Stimulated activated CD8-positive, alpha-beta memory T cell treated with anti-CD3 and anti-CD28 coated beads, Interleukin-15, amount 100 ng/mL, for 24 hours (primary cell): ENCODE measurements around the gene KRTAP10-3.
"Not testable (repeated sequence)": the region's sequence is repeated elsewhere in the genome, so short reads cannot be mapped to it uniquely, and the experiment has no call there.

ENCODE experiments used
- DNase-seq: peaks from one replicate; pipeline ENCODE4 v3.0.0-alpha.2; 2020; ENCODE audit warnings: low read depth

The KRTAP10-3 gene

DNA sequence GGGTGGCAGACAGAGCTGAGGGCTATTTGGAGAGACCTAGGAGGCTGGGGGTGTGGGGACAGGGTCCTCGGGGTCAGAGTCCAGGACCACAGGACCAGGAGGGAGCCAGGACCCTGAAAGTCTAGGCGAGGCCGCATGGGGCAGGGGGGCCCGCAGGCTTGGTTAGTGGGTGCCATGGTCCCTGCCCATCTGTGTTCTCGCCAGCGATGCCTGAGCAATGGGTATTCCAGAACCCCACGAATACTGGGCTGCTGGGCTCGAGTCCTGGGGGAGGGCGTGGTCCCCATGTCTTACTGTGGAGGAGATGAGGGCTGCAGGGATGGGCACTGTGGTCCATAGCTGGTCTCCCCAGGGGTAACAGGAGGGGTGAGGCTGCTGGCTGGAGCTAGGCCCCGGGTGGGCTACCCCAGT lies 31.7 kb upstream of the KRTAP10-3 start:
- DNase-seq: no peak

DNA sequence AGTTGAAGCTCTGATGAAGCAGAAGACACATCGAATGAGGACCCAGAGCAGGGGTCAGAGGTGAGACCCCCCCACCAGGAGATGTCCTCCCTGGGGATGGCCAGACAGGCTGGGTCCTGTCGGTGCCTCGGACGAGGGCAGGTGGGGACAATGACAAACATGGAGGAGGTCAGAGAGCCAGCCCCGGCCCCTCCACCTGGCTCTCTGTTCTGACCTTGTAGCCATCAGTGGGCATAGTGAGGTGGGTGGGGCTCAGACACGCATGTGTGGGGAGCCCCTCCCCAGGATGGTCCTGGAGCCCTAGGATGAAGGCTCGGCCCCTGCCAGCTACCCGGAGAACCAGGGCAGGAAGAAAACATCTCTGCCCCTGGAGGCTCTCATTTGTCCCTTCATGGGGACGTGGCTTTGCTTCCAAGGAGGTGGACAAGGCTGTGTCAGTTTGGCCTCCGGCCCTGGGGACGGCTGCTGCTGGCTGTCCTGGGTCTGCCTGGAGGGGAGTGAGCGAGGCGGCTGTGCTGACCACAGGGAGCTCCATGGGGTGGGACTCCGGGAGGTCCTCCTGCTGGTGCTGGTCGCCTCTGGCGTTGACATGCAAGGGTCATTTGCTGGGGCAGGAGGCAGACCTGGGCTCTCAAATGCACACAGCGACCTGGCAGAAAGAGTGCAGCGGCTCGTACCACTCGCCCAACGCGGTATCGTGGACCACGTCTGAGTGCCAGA lies 31.2 kb upstream of the KRTAP10-3 start:
- DNase-seq: no peak

DNA sequence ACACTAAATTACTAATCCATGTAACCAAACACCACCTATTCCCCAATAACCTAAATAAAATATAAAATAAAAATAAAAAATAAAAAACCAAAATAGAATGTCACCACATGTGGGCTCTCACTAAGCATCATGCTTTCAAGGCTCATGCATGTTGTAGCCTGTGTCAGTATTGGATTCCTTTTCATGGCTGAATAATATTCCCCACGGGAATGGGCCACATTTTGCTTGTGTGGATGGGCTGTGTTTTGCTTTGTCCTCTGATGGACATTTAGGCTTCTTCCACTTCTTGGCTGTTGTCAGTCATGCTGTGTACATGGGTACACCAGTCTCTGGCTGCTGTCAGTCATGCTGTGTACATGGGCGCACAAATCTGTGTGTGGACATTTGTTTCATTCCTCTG lies 30.5 kb upstream of the KRTAP10-3 start:
- no peak for DNase-seq

DNA sequence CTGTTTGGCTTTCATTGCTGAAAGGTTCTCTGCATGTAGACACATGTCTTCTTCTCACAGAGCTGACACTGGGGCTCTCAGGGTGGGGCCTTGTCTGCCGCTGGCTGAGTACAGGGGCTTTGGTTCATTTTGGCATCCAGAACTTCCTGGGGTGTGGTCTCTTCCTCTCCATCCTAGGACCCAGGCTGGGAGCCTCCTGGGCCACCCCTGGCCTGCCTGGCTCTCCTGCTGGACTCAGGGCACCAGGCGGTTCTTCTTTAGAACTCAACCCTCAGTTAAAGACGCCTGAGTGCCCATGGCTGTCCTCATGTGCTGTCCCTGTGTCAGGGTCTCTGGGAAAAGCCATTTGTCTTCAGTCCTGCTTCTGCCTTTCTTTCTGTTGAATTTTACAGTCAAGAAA lies 27.3 kb upstream of the KRTAP10-3 start:
- DNase-seq: no peak

DNA sequence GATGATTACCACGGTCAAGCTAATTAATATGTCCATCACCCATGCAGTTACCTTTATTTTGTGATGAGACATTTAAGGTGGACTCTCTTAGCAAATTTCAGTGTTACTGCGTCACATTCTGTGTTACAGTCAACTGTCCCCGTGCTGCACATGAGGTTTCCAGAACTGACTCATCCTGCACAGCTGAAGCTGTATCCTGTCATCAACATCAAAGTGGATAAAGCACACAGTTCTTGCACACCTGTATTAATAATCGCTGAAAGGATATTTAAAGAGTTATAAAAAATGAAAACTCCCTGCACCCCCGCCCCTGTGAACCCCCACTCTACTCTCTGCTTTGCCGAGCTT lies 25.2 kb upstream of the KRTAP10-3 start:
- DNase-seq: no peak

DNA sequence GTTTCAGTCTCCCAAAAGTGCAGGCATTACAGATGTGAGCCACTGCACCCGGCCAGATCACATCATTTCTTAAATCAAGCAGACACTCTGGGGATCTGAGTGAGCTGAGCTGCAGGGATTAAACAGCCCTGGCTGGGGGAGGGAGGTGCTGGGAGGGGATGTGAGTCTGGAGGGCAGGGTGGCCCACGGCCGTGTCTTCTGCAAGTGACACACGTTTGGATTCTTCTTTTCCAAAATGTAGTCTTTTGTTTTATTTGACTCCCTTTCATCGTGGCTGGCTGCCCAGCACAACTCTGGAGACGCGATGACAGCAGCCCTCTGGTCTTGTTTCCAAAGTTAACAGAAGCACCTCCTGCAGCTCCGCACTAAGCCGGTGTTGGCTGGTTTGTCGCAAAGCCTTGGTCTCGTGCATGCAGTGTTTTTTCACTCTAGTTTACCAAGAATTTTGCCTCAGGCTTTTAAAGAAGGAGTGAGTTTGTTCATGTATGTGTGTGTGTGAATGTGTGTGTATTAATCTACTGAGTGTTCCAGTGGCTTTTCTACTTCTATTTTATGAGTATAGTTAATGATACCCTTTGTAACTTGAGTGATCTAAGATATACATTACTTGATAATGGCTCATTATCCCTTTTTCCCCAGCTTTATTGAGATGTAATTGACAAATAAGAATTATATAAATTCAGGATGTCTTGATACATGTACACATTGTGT lies 24.6 kb upstream of the KRTAP10-3 start:
- DNase-seq: no peak

DNA sequence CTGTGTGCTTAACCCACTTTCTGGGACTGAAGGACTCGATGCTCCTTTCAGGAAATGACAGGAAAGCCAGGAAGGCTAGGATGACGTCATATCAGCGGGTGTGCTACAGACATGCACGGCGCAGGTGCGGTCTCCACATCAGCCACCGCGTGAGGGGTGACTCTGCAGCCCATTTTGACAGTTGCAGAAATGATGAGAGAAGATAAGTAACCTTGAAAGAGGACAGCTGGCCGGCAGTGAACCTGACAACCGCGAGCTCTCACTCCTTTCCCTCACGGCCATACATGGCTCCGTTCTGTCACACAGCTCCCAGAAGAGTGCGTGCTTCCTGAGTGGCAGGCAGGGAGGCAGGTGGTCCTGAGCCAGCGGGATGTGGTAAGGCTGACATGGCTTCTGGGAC lies 23.5 kb upstream of the KRTAP10-3 start:
- no peak for DNase-seq

DNA sequence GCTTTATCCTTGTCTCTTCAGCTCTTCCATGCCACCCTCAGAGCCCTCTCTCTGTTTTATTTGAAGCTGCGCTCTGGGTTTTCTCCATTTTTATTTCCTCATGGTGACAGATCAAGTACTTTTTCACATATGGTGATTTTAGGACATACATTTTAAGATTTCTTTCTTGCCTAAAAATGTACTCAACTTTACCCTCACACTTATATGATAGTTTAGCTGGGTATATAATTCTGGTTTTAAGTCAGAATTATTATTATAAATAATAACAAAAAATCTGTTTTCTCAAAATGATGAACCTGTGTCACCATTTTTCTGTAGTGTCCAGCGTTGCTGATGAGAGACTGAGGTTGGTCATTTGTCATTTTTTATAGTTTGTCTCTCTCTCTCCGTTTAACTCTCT lies 22.6 kb upstream of the KRTAP10-3 start:
- DNase-seq: no peak

DNA sequence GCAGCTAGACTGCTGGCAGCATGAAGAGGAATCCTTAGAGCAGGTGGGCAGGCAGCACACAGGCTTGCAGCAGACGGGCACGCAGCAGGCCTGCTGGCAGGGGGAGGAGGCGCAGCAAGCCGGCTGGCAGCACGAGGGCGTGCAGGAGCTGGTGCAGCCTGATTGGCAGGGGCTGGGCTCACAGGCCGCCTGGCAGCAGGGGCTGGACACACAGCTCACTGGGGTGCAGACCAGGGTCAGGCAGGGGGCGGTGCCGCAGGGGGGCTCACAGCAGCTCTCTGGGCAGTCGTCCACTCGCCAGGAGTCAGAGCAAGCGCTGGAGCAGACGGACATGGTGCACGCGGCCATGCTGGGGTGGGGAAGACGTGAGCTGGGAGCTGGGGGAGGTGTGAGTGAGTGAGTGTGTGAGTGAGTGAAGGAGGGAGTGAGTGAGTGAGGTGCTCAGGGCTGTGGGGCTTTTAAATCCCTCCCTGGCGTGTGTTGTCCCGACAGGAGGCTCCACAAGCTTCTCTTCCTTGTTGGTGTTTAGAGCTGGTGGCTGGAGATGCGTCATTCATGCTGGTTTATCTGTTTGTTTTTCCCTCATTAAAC lies 21.7 kb upstream of the KRTAP10-3 start, which contains the start of gene KRTAP10-5:
Gene KRTAP10-5 (minus strand): TSS at position 374 of the 591 bp plus-strand sequence. CDS start 26 bp downstream, at position 348.
- not testable (repeated sequence) for DNase-seq

DNA sequence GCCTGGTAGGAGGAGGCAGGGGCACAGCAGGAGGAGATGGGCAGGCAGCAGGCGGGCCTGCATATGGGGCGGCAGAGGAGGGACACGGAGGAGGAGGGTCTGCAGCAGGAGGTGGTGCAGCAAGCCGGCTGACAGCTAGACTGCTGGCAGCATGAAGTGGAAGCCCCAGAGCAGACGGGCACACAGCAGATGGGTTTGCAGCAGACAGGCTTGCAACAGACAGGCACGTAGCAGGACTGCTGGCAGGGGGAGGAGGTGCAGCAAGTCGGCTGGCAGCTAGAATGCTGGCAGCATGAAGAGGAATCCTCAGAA lies 21.2 kb upstream of the KRTAP10-3 start:
- DNase-seq: no peak

DNA sequence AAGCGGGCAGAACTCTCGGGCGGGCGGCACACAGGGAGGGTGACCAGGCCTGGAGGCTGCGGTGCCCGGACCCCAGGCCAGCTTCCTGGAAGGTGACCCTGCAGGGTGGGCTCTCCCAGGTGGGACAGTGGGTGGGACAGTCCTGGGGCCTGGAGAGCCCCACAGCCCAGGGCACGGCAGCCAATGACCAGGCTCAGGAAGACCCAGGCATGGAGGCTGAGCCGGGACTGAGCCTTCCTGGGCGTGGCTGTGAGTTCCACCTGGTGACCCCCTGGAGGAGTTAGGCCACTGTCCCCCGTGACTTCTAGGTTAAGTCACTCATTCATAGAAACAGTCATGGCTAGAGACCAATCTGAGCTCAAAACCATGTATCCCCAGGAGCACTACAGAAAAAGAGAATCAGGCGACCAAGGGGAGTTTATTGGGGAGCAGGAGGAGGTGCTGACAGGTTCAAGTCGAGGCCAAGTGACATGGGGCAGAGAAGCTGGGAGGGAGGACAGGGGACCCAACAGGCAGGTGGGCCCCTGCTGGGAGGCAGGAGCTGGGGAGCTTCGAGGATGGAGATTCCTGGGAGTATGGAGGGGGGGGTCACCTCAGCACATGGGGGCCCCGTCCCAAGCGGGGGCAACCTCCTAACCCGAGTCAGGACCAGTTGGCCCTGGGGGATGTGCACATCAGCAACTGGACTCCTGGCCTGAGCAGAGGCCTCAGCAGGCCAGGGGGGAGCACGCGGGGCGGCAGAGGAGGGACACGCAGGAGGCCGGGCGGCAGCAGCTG lies 20.6 kb upstream of the KRTAP10-3 start:
- no peak for DNase-seq

DNA sequence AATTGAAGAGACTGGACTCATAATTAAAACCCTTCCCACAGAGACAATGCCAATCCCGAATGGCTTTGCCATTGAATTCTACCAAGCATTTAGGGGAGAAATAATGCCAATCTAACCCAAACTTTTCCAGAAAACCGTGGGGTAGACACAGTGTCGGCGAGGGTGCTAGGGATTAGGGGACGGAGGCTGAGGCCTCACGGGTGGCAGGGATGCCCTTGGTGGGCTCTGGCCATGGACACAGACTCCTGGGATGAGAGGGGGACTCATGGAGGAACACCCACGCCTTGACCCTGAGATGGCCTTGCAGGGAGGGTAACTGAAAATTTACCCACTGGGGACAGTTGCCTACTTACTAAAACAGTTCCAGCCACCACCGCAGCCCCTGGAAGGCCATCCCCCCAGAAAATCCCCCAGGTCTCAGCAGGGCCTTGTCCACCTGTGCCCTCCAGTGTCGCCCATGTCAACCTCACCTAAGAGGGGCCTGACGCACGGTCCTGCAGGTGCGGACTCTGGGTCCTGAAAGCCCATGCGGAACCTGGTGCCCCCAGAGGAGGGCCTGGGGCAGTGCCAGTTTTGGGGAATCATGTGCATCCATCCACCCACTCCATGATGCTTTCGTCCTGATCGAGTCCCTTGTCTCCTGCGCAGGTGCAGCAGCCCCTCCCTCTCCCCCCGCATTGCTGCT lies 19.9 kb upstream of the KRTAP10-3 start:
- no peak for DNase-seq

DNA sequence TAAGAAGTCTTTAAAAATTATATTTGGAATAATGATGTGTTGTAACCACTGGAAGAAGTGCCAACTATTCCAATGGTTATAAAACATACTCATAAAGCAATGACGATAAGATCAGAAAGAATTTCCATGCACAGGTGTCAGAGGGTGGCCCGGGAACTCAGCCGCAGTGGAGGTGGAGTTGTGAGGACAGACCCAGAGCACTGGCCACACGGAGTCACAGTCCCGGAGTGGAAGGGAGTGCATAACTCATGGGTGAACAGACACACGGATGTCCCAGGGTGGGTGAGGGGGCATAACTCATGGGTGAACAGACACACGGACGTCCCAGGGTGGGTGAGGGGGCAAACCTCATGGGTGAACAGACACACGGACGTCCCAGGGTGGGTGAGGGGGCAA lies 17.4 kb upstream of the KRTAP10-3 start:
- no peak for DNase-seq

DNA sequence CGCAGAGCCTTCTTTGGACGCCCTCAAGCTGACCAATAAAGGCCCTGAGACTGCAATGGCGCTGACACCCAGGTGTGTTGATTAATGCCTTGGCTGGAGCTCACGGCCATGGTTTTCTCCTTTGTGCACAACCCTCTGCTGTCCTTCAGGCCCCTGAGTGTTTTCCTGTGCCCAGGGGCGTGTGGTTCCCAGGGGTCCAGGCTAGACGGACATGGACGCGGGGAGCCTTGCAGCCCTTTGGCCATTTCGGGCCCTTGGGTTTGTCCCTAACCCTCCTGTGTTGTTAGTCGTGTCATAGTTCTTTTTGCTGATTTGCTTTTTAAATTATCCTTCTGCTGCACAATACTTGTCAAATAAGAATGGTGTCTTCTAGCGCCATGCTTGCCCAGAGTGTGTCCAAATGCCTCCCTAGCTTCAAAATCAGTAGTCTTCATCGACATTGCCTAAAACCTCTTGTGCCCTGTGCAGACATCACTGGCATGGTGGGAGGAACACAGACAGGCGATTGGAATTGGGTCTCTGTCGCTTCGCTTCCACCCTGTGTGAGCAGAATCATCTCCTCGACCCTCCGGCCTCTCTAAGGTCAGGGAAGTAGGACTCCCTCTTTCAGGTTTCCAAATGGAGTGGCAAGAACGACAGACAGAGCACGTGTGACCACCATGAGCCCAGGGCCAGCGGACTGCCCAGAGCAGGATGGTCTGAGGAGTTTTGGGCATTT lies 16.9 kb upstream of the KRTAP10-3 start:
- DNase-seq: no peak

DNA sequence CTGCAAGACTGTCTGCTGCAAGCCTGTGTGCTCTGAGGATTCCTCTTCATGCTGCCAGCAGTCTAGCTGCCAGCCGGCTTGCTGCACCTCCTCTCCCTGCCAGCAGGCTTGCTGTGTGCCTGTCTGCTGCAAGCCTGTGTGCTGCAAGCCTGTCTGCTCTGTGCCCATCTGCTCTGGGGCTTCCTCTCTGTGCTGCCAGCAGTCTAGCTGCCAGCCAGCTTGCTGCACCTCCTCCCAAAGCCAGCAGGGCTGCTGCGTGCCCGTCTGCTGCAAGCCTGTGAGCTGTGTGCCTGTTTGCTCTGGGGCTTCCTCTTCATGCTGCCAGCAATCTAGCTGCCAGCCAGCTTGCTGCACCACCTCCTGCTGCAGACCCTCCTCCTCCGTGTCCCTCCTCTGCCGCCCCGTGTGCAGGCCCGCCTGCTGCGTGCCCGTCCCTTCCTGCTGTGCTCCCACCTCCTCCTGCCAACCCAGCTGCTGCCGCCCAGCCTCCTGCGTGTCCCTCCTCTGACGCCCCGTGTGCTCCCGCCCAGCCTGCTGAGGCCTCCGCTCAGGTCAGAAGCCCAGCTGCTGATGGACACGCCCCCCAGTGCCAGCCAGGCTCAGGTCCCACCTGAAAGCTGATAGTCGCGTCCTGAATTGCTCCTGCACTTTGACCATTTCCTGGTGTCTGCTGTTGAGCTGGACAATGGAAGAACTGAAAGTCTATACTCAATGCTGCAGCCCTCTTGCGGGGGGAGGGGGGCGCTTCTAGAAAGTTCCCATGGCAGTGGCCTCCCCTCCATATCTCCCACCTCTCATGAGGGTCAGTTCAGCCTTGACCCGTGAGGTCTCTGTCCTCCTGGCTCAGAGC lies 16.1 kb upstream of the KRTAP10-3 start:
- DNase-seq: no peak

DNA sequence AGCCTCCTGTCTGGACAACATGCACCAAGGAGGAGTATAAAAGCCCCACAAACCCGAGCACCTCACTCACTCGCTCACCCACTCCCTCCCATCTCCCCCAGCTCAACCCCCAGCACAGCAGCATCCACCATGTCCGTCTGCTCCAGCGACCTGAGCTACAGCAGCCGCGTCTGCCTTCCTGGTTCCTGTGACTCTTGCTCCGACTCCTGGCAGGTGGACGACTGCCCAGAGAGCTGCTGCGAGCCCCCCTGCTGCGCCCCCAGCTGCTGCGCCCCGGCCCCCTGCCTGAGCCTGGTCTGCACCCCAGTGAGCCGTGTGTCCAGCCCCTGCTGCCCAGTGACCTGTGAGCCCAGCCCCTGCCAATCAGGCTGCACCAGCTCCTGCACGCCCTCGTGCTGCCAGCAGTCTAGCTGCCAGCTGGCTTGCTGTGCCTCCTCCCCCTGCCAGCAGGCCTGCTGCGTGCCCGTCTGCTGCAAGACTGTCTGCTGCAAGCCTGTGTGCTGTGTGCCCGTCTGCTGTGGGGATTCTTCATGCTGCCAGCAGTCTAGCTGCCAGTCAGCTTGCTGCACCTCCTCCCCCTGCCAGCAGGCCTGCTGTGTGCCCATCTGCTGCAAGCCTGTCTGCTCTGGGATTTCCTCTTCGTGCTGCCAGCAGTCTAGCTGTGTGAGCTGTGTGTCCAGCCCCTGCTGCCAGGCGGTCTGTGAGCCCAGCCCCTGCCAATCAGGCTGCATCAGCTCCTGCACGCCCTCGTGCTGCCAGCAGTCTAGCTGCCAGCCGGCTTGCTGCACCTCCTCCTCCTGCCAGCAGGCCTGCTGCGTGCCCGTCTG lies 15.2 kb upstream of the KRTAP10-3 start, which contains the start of gene KRTAP10-4:
Gene KRTAP10-4 (plus strand): TSS at position 100 of the 827 bp plus-strand sequence. CDS start 30 bp downstream, at position 130.
- DNase-seq: not testable (repeated sequence)

DNA sequence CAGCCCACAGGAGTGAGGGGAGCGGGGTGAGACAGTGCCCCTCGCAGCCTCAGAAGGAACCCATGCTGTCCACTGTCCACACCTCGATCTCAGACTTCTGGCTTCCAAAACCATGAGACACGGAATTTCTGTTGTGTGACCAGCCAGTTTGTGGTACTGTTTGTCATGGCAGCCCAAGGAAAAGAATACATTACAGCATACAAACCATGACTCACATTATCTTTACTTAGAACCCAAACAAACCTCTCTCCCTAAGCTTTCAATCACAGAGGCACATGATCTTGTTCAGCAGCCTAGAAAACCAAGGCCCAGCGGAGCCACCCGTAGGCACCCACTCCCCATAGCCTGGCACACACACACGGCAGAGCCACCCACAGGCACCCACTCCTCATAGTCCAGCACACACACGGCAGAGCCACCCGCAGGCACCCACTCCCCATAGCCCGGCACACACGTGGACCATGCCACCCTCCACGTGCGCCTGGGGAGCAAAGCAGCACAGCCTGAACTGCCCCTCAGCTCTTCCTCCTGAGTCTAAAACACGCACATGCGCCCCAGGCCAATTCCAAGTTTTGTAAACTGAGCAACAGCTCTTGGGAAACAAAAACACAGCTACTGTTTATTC lies 14.5 kb upstream of the KRTAP10-3 start:
- no peak for DNase-seq

DNA sequence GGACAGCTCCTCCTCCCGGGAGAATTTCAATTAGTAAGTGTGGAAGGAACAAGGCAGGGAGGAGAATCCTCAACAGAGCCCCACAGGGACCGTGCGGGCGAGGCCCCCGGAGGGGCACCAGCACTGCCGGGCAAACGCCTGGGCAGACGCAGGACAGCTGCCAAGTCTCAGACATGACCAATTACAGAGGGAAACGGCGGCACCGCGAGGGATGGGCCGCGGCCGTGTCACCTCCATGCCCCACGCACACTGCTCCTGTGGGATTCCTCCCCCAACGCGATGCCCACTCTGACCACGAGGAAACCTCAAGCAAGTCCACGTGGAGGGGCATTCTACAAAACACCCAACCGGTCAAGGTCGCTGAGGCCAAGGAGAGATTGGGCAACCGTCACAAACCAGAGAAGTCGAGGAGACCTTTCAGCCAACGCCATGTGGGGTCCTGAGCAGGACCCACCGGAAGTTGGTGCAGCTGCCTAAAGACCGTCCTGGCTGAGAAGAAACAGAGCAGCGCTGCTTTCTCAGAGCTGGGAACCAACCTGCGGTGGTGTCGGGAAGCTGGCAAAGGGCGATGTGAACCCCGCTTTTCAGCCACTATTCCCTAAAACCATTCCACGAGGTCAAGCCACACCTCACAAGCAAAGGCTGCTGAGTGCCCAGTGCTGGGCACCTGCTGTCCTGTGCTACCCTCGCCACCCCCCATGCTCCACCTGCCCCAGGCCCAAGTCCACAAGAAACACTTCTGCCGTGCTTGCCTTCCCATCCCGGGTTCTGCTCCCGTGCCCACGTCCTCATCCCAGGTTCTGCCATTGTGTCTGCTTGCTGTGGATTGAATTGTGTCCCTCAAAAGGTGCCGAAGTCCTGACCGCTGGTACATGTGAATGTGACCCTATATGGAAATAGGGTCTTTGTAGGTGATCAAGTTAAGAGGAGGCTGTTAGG lies 13.5 kb upstream of the KRTAP10-3 start:
- DNase-seq: no peak
